Mesenteric fat pad (tissue), 1 donor: ENCODE data around the gene IMPDH2. TPM values are rescaled to one million over a fixed set of nuclear protein-coding genes. Genes with fewer than 3 reads are reported as not detected.

ENCODE experiments used
- DNase-seq: peaks from one replicate; pipeline ENCODE4 v3.0.0-alpha.2; 2020; ENCODE audit warnings: low spot score
- long read RNA-seq: library from polyadenylated mRNA; unstranded; transcript quantifications from one replicate; pipeline ENCODE4 v2.0.0, GENCODE V29; 2020
- total RNA-seq: library from RNA; stranded (reverse); fragmentation: NEBNext Ultra II Directional; extraction: Animal tissue kit (Norgen Biotek cat#: 25700); gene quantifications from one replicate; pipeline ENCODE4 v1.2.1, GENCODE V29; 2021
- donor health status: DM: yes; HTN: yes; CAD: no.

The IMPDH2 gene
- total RNA-seq, result 123 TPM
- long read RNA-seq, transcript IMPDH2-201 (14 exons, 1,643 nt), result major isoform, 540 of 693 reads
- long read RNA-seq, partial matches to known transcripts, result 16 of 693 reads
- long read RNA-seq, other reads (novel, unspliced or antisense), result 137 of 693 reads

GRCh38 chr3:49028673-49029562 is at the start of gene IMPDH2:
Gene IMPDH2, minus strand, starts transcription at chr3:49029398. Its CDS starts 48 bp downstream, at chr3:49029350.
- peak; percentile 99 for DNase-seq

- no peak for DNase-seq
Observed at GRCh38 chr3:49076646-49077045, 47.4 kb upstream of the IMPDH2 start.

- DNase-seq, result no peak
Observed at GRCh38 chr3:49076116-49076515, 46.9 kb upstream of the IMPDH2 start.

DNA sequence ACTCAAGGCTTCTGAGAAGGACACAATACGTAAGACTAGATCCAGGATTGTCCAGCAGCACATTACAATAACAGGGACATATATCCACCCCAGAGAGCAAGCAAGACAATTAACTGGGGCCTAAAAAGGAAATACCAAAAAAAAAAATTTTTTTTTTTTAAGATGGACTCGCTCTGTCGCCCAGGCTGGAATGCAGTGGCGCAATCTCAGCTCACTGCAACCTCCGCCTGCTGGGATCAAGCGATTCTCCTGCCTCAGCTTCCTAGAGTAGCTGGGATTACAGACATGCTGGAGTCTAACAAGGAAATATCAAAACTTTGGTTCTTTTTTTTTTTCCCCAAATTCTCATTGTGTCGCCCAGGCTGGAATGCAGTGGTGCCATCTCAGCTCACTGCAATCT is 28.8 kb upstream of the IMPDH2 start:
- DNase-seq, result no peak

GRCh38 chr3:49057268-49057667 is 28.1 kb upstream of the IMPDH2 start:
- DNase-seq, result no peak

DNA sequence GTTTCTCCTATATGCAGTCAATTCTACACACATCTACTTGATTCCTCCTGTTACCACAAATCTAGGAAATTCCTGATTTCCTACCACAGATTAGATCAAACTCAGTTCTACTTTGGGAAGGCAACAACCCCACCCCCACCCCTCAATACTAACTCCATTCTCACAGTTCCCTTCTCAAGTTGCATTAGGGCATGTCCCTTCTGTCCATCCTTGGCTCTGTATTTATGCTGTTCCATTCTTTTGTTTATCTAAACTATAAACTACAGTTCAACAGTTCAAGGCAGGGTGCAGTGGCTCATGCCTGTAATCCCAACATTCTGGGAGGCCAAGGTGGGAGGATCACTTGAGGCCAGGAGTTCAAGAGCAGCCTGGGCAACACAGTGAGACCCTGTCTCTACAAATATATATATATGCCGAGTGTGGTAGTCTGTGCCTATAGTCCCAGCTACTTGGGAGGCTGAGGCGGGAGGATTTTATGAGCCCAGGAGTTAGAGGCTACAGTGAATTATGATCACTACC is 25.2 kb upstream of the IMPDH2 start:
- DNase-seq, result no peak

DNA sequence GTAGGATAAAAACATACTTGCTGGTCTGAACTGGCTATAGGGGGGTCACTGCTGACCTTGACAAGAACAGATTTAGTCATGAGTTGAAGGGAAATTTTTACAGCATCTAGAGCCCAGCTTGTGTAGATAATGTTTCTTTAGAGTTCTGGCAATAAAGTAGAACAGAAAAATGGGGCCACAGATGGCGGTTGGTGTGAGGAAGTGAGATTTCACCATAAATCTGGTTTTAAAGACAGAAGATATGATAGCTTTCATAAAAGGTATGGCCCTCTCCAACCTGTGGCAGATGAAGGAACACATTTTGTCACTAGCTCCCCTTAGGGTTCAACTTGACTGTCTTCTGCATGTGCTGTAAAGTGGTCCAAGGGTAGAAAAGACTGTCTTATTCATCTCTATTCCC is 24.3 kb upstream of the IMPDH2 start:
- DNase-seq, result no peak

DNA sequence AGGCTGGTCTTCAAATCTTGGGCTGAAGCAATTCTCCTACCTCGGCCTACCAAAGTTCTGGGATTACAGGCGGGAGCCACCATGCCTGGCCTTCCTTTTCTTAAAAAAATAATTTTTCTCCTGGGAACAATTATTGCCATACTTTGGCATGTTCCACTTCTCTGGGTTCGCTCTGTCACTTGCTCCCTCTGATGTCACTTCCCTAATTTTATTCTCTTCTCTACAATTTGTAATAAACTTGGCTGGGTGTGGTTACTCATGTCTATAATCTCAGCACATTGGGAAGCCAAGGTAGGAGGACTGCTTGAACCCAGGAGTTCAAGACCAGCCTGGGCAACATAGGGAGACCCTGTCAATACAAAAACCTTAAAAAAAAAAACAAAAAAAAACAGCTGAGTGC is 6.1 kb upstream of the IMPDH2 start:
- no peak for DNase-seq

- no peak for DNase-seq
Observed at GRCh38 chr3:49034650-49035049, 5.5 kb upstream of the IMPDH2 start.

DNA sequence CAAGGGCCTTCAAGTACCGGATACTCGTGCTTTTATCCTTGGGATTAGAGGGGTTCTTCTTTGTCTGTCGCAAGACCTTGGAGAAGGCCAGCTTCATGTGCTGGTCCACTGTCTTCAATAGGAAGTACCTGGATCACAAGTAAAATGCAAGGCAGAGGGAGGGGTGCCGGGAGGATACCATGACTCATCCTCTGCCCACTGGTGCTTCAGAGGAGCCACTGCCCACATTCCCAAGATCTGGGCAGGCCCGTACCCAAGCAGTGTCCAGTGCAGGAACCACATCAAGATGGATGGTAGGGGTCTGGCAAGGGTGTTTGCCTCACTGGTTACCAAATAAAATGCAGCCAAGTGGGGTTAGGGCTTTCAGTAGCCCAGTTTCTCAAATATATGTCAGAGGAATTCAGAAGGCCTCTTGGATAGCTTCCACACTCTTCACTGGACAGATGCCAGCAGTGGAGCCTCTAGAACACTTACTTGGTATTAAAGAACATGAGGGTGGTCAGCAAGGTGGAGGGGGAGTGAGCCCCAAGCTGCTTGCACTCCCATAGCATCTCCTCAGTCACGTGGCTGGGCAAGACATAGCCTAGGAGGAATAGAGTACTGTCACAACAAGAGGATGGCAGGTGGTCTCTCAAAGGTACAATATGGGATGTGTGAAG is 3.6 kb upstream of the IMPDH2 start:
- no peak for DNase-seq

- no peak for DNase-seq
Observed at GRCh38 chr3:49030321-49030720, 1.1 kb upstream of the IMPDH2 start.

- DNase-seq, result no peak
Observed at GRCh38 chr3:49029563-49029884, 326 bp upstream of the IMPDH2 start.

DNA sequence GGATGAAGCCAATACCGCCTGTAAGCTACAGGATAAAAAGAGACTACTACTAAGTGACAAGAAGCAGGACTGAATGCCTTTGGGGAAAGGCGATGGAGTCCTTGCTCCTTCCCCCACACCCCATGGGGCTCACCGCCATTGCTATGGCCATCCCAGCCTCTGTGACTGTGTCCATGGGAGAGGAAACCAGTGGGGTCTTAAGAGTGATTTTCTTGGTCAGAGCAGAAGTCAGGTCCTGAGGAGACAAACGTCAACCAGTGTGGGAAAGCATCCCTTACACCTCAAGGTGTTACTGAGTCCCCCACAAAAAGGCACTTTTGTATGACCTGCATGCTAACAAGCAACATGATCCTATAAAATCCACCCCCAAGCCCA is 913 bp downstream of the IMPDH2 start:
- DNase-seq, result no peak

- no peak for DNase-seq
Observed at GRCh38 chr3:49027634-49028033, 1.6 kb downstream of the IMPDH2 start.

DNA sequence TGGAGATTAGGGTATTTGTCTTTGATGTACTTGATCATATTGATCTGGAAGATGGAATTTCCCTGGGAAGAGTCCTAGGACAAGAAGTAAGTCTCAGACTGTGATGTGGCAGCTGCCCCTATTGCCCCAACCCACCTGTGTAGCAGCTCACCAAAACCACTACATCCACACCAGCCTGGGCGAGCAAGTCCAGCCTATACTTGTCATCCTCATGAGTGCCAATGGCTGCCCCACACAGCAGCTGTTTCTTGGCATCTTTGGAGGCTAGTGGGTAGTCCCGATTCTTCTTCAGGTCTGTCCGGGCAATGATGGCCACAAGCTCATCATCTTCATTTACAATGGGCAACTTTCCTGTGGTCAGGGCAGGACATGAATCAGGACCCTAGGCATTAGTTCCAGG is 2.7 kb downstream of the IMPDH2 start:
- DNase-seq, result no peak

- no peak for DNase-seq
Observed at GRCh38 chr3:49025793-49026520, 3.2 kb downstream of the IMPDH2 start.

DNA sequence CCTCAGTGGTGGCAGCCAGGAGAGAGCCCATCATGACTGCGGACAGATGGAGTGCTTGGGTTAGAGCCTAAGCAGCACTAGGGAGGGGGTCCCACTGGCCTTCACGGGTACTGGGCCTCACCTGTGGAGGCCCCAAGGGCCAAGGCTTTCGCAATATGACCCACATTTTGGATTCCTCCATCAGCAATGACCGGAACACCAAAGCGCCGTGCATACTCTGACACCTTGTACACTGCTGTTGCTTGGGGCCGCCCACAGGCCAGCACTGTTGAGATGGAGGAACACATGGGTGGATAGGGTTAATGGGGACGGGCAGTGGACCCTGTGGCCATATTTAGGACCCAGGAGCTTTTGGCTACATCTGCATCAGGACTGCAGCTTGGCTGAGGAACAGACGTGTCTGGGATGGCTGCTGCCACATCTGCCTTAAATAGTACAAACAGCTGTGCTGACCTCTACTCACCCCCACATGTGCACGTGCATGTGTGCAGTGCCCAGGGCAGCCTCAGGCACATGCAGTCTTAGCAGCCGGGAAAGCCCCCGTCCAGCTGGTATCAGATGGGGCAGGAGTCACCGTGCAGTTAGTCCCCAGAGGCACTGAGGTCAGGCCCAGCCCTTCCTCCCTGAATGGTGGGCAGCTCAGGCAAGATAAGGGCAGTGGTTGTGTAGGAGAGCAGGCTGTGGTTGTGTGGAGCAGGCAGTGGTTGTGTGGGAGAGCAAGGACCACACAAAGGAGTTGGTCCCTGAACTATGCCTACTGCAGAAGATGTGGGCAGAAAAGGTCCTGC is 4.0 kb downstream of the IMPDH2 start:
- DNase-seq, result no peak

GRCh38 chr3:49024449-49024848 is 4.7 kb downstream of the IMPDH2 start:
- DNase-seq, result no peak

GRCh38 chr3:49023775-49024174 is 5.4 kb downstream of the IMPDH2 start:
- DNase-seq, result no peak

GRCh38 chr3:49022688-49023171 is 6.5 kb downstream of the IMPDH2 start:
- DNase-seq, result no peak
